PC-3 (cell line): Measurements from ENCODE around the gene ZNF337.
A peak's percentile ranks its signal among the peaks of the same experiment; 100 is the strongest.

ENCODE experiments used
- EZH2 ChIP-seq: fragments of 300-600 bp; sonication (generic); IDR thresholded peaks from one replicate; pipeline ENCODE4 v1.6.1; 2017; ENCODE audit warnings: antibody characterized with exemption, mild to moderate bottlenecking, low read length; ENCODE audit not compliant: unreplicated experiment
- EZH2phosphoT487 ChIP-seq: fragments of 300-600 bp; sonication (generic); IDR thresholded peaks from 2 replicates; pipeline ENCODE4 v1.6.1; 2018; ENCODE audit warnings: mild to moderate bottlenecking, antibody characterized with exemption, low read length, borderline replicate concordance
- TF ChIP-seq, protein P1 (sequence below): fragments of 300-600 bp; sonication (generic); conservative IDR thresholded peaks from 2 replicates; pipeline ENCODE4 v1.5.1; 2017; ENCODE audit warnings: antibody characterized with exemption, low read depth, mild to moderate bottlenecking, low read length

DNA sequence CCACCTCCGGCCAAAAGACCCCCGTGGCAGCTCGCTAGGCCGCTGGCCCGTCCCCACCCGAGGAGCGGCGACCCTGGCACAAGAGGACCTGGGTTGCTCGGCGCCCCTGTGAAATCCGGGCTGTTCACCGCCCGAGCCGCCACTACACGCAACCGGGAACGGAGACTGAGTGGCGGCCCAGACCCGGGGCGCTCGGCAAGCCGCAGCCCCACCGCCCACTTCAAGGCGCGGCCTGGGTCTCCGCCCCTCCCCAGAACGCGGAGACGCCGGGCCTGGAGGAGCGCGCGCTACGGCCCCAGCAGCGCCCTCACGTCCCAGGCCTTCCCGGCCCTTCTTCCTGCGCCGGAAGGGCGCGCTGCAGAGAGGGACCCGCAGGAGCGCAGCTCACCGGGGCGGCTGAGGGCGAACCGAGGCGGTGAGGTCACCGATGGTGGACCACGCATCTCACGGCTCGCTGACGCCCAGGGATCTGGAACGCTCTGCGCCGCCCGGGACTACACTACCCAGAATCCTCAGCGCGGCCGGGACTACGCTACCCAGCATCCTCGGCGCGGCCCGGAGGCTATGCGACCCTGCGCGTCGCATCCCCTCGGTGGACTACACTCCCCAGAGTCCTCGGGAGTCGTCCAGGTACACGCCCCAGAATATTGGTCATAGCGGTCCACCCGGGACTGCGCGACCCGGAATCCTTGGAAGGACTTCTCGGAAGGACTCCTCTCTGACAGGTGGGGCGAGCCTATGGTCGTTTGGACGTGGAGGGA, at the start of gene ZNF337:
- no peak for TF ChIP-seq EZH2phosphoT487
- TF ChIP-seq, protein P1, sequence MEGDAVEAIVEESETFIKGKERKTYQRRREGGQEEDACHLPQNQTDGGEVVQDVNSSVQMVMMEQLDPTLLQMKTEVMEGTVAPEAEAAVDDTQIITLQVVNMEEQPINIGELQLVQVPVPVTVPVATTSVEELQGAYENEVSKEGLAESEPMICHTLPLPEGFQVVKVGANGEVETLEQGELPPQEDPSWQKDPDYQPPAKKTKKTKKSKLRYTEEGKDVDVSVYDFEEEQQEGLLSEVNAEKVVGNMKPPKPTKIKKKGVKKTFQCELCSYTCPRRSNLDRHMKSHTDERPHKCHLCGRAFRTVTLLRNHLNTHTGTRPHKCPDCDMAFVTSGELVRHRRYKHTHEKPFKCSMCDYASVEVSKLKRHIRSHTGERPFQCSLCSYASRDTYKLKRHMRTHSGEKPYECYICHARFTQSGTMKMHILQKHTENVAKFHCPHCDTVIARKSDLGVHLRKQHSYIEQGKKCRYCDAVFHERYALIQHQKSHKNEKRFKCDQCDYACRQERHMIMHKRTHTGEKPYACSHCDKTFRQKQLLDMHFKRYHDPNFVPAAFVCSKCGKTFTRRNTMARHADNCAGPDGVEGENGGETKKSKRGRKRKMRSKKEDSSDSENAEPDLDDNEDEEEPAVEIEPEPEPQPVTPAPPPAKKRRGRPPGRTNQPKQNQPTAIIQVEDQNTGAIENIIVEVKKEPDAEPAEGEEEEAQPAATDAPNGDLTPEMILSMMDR: peak; percentile 37; the same call in 1 of the 2 replicates
- no peak for TF ChIP-seq EZH2
